ENCODE data around the gene MAP3K8.
A peak's percentile ranks its signal among the peaks of the same experiment; 100 is the strongest.

MAP3K8 gene

DNA sequence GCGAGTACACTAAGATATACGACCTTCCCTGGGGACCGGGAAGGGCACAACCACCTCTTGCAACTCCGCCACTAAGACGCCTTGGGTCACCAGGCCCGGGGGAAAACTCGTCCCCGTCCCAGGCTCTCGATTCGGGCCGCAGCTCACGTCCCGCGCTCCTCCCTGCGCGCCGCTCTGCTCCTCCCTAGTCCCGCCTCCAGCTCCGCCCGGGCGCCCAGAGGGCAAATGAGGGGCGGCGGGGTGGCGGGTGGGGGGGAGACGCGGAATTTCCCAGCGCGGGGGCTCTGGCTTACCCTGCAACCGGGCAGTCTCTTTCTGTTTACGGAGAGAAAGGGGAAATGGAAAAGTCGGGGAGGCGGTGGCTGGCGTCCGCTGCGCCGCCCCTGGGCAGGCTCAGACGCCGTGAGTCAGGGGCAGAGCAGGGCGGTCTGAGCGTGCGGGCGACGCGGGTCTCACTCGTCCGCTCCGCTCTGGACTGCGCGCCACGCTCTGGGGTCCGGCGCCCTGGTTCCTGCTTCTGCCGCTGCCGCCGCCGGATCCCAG is at the start of gene MAP3K8:
TSS of gene MAP3K8 (plus strand) at position 455 of the 543 bp plus-strand sequence. CDS start 4,755 bp downstream, outside the sequence.
- DNase-seq: no peak

DNA sequence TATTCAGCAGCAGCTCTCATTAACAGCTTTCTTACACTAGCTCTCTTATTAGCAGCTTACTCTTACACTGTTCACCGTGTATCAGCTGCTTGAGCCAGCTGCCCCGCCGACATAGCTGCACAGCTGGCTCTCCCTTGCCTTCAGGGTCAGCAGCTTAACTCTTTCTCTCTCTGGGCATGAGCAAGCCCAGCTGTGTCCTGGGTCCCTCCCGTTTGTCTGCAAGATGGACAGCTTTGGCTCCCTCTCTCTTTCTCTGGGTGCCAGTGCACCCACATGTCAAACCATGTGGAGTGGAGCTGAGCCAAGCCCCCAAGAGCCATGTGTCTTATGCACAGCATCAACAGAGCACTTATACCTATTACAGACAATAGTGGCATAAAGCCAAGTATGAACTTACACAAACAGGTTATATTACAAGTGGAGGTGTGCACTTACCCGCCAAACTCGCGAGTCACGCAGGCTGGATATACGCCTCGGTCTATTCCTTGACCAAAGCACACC is 49.2 kb upstream of the MAP3K8 start:
- DNase-seq: peak; percentile 54

DNA sequence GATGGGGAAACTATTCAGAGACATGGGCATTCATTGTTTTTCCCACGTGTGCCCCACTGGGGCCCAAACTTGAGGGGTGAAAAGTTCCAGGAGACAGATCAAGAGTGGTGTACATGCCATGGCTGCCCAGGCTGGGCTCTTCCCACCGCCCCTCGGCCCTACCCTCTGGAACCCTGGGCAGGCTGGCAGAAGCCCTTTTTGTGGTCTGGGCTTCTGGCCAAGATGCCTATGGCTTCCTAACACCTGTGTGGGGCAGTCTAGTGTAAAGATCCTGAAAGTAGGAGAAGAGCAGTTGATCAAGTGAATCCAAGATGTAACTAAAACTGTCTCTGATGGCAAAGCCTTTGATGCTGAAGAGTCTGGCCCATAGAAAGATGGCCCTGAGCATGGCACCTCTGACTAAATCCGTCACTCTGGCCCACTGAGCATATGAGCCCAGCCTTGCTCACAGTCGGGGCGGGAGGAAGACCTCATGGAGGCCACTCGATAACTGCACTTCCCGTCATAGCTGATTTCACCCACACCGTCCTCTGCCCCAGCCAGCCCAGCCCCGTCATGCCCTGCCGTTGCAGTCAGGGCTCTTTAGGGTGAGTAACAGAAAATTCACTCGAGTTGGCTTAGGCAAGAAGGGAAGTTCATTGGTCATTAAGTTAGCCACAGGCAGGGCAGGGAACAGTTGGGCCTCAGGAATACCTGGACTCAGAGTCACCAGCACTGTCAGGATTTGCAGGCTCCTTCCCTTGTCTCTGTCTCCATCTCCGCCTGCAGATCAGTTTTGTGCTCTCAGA is 47.0 kb upstream of the MAP3K8 start:
- no peak for DNase-seq

GRCh38 chr10:30387646-30388243 is 46.2 kb upstream of the MAP3K8 start:
- no peak for DNase-seq

- no peak for DNase-seq
These were observed 44.4 kb upstream of the MAP3K8 start for GRCh38 chr10:30389543-30389942.

DNA sequence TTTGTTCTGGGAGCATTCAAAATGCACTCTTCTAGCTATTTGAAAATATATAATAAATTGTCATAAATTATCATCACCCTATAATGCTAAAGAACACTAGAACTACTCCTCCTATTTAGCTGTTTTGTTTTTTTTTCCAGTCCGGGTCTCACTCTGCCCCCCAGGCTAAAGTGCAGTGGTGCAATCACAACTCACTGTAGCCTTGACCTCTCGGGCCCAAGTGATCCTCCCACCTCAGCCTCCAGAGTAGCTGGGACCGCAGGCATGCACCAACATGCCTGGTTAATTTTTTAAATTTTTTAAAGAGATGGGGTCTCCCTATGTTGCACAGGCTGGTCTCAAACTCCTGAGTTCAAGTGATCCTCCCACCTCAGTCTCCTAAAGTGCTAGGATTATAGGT is 43.8 kb upstream of the MAP3K8 start:
- DNase-seq: no peak

DNA sequence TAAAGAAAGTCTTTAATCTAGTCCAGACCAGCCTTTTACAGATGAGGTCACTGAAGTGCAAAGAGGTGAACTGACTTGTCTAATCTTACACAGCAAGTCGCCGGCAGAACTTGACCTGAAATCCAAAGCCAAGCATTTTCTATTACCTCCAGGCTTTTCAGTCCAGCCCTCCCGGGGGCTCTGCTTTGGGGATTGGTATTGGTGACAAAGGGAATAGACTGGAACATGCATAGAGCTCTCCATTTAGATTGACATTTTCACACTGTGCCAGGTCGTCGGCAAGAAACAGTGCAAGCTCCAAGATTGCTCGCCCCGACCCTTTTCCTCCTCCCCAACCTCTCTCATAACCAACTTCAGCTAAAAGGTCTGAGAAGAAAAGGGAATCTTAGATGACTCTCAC is 42.7 kb upstream of the MAP3K8 start:
- DNase-seq: no peak

DNA sequence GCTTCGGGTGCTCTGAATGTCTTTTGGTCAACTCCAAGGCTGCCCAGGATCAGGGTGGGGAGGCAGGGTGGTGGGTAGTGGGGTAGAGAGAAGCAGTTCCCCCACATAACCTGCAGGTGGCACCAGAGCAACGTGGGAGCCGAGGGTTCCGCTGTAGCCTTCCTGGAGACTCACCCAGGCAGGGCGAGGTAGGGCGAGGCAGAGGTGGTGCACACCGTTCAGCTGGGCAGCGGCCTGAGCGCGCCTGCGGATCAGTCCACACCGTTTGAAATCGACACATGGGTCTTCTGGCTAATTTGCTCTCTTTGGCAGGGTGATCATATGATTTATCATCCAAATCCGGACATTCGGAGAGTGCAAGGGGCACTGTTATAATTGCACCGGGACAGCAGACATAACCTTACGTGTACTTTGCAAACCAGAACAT is 41.4 kb upstream of the MAP3K8 start:
- DNase-seq: no peak

GRCh38 chr10:30396293-30396692 is 37.7 kb upstream of the MAP3K8 start:
- DNase-seq: no peak

DNA sequence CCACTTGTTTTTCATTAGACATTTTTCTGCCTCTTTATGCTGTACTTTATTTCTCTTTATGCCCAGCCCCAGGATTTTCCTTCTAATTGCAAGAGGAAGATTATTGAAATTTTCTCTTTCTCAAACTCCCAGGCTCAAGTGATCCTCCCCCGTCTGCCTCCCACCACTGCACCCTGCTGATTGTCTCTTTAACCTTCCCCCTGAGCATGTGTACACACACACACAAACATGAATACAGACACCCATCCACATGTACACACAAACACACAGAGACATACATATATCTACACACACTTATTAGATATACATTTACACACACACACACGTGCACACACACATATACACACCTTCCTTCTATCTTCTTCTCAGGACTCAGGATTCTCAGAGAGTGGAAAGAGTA is 37.3 kb upstream of the MAP3K8 start:
- DNase-seq: no peak

GRCh38 chr10:30398193-30398592 is 35.8 kb upstream of the MAP3K8 start:
- no peak for DNase-seq

DNA sequence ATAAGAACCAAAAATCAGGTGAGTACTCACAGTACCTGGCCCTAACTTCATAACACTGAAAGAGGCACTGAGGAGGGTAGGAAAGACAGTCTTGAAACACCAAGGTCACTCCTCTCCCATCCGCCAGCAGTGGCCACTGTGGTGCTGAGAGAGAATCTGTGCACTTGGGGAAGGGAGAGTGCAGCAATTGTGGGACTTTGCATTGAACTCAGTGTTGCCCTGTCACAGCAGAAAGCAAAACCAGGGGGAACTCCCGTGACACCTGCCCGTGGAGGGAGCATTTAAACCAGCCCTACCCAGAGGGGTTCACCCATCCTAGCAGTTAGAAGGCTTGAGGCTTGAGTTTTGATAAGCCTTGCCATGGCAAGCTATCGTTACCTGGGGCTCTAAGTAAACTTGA is 35.2 kb upstream of the MAP3K8 start:
- no peak for DNase-seq

DNA sequence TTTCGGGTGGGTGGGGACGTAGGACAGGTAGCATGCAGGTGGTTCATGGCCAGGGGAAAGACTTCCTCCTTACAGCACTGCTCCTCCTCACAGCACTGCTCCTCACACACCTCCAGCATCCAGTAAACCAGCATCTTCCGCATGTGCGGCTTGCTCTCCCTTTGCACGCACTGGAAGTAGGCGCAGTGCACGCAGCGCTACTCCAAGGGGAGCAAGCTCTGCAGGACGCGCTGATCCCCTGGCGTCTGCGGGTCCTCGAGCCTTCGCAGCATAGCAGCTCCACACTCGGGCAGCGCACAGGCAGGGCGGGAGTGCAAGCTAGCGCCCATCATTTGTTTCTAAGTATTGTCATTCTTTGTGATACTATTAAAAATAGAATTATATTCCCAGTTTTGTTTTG is 30.5 kb upstream of the MAP3K8 start:
- DNase-seq: no peak

GRCh38 chr10:30404540-30404939 is 29.4 kb upstream of the MAP3K8 start:
- DNase-seq: no peak

DNA sequence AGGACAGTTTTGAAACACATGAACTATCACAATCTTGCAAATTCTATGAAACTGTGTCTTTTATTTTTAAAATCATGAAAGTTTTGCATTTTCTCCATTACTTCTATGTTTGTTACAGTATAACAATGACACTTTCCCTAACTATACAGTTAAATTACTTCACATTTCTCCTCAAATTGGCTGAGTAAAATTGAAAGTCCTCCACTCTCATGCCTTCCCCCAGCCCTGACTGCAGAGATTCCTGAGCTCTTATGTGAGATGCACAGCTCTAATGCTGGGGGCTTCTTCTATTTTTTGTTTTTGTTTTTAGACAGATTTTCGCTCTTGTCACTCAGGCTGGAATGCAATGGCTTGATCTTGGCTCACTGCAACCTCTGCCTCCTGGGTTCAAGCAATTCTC is 22.7 kb upstream of the MAP3K8 start:
- DNase-seq: no peak

DNA sequence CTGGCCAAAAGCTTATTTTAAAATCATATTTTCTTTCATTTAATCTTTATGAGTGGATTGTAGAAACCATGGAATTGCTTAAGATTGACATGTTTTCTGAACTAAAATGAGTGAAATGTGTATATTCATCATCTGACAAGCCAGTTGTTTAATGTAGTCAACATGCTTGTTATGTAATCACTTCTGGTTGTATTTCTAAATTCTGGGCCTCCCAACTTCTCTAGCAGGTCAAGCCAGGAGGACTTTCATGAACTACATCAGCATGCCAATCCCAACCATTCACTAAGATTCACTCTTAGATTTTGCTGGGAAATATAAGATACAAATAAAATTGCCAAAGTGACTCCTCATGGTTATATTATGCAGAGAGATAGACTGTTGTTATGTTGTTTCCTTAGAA is 21.1 kb upstream of the MAP3K8 start:
- DNase-seq: no peak

GRCh38 chr10:30413996-30414576 is 19.9 kb upstream of the MAP3K8 start:
- DNase-seq: no peak

GRCh38 chr10:30415593-30415992 is 18.4 kb upstream of the MAP3K8 start:
- no peak for DNase-seq

DNA sequence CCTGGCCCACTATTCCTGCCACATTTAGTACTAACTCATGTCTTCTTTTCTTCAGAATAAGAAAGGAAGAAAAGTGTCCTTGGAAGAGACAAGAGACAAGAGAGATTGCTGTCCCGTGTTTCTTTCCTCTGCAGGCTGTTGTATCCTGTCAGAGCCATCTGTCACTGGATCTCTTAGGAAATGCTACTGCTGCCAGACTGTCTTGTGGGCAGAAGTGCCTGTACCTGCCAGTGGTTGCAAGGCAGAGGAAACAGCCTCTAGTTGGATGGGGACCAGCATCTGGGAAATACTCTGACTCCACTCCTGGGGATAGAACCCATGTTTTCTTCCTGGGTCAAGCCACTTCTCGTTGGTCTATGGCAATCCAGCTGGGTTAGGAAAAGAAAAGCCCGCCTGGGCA is 16.7 kb upstream of the MAP3K8 start:
- DNase-seq: peak; percentile 19

DNA sequence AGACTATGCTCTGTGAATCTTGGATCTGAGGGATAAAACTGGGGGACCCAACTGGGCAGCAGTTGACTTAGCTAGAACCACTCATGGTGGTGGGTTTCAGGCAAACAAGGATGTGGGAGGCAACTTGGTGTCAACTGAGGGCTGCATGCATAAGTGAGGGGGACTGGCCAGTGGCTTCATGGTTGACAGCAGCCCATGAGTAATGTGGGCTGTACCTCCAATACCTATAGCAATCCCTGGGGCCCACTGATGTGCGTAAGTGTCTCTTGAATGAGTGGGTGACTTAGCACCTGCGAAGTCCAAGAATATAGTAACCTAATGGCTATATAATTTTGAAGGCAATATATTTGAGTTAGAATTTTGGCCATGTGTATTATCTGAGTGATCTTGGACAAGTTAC is 13.7 kb upstream of the MAP3K8 start:
- no peak for DNase-seq

GRCh38 chr10:30420766-30421165 is 13.2 kb upstream of the MAP3K8 start:
- no peak for DNase-seq

DNA sequence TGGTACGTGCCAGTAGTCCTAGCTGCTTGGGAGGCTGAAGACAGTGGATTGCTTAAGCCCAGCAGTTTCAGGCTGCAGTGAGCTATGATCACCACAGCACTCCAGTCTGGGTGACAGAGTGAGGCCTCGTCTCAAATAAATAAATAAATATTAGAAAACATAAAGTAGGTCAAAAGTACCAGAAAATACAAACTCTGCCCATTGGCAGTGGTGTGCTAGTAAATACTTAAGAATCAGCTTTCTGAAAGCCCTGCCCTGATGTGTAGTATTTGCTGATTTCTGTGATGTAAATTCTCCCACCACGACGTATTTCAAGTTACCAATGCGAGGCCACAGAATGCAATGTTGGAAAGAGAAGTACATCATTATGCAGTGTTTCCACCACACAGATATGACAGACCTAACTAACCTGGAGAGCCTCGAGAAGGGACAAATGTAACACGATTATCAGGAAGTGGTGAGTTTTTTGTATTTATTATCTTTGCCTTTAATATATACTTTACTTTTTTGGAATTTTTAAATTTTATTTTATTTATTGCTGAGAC is 11.8 kb upstream of the MAP3K8 start:
- no peak for DNase-seq

DNA sequence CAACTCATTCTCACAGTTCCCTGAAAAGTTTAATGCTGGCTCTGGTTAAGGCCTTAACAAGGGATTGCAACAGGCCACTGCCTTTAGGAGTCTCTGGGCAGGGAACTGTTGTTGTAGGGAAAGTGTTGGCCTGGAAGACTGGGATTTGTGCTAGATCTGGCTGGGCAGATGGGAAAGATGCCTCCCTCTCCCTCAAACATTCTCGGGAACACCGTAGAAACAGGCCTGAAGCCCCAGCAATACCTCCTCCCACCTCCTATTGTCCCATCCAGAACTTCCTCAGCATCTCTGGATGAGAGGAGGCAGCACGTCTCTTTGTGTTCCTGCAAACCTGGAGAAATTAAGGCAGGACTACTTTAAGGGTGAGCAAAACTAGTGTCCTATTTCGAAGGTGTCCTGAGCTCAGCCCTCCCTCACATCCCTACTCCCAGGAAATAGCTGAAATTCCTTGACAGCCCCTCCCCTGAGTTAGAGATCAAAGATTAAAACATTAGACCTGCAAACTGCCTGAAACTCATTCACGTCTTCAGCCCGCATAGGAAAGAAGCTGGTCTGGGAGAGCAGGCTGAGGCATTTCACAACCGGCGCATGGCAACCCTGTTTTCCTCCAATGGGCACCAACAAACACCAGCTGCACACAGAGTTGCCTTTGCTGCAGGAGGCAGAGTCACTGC is 10.9 kb upstream of the MAP3K8 start:
- no peak for DNase-seq

All from NCI-H524 treated with DMSO at 0.1 percent for 48 hours (cell line).